NOMO-1 treated with DMSO at 0.1 percent for 48 hours (cell line): ENCODE results near the gene GABRG3.

Experiments used
- DNase-seq: peaks from one replicate; lab custom pipeline; 2025; ENCODE audit not compliant: unreplicated experiment; lab: John Stamatoyannopoulos, UW

GABRG3 gene

DNA sequence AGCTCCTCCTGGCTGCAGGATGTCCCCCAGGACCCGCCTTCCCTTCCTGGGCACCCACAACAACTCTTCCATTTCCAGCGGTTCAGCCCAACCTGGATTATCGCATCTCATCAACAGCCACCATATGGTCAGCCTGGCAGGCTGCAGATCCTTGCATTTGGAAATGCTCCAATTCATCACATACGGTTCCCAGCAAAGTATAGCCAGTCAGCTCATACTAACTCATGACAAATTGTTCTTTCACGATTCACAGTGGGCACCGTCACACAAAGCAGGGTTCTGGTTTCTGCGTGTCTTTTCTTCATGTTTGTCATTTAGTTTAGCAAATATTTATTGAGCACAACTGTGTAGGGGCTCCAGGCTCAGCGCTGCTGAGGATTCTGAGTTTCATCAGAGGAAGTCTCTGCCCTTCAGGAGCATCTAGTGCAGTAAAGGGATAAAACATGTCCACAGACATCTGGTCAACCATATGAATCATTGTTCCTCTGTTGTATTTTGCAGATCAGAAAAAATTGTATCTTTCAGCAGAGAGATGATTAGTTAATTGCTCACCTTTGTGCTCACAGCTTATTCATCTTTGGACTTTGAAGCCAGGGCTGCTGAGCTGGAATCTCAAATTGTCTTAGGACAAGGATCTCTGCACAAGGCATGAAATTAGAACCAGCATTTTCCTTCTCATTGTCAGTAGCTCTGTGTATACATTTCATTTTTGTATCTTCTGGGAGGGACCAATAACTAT lies 125.1 kb downstream of the GABRG3 start:
- DNase-seq = no peak

DNA sequence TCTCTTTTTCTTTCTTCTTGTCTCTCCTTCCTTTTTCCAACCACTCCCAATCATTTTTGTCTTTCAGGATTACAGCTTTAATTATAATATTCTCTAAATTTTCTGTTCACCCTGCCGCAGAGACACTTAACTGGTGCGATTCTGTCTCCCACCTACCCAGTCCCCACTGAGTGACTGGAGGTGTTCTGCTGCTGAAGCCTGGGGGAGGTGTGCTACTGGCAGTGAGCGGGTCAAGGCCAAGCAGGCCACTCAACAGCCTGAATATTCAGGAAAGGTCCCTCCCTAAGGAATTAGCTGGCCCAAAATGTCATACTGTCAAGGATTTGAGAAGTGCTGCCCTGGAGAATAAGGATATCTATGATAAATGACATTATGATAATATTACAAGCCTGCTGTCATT lies 126.5 kb downstream of the GABRG3 start:
- DNase-seq = no peak

DNA sequence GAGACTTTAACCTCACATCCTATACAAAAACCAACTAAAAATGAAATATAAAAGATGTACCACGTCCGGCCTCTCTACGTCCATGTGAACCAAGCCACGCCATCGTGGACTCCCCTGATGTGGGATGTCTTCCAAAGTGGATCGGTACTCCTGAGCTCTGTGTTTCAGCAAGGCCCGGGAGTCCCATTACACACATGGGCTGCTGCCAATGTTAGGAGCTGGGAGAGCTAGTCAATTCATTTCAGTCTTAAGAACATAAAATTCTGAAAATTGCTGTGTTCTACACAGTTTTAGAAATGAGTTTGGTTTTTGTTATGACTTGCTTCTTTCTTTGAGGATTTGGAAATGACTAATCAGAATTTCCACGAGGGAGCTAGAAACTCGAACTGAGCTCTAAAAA lies 131.0 kb downstream of the GABRG3 start:
- no peak for DNase-seq

DNA sequence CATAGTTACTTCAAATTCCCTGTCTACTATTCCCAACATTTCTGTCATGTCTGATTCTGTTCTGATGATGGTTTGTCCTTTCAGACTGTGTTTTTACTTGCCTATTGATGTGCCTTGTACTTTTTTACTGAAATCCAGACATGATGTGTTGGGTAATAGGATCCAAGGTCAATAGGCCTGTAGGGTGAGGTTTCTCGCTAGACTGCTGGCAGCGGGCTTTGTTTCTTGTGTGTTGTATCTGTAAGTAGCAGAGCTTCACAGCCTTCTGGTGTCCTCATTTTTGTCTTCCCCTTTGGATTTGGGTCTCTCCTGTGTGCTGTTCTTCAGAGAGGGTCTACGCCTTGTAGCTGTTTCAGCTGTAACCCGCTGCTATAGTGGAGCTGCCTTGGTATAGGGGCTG lies 140.3 kb downstream of the GABRG3 start:
- no peak for DNase-seq

DNA sequence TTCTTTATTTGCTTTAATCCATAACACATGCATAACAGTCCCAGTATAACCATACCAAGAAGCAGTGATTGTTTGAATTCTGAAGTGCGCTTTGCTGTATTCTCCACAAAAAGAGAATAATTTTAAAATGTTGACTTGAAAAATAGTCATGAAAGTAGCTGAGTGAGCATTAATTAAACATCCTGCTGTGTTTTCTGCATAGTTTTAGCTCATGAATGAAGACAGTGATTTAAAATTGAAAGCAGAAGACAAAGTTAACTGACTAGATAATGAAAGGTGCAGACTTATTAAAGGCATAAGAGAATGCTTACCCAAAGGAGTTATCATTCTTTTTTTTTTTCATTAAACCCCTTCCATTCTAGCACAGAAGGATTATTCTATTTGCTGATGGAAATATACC lies 143.5 kb downstream of the GABRG3 start:
- no peak for DNase-seq

DNA sequence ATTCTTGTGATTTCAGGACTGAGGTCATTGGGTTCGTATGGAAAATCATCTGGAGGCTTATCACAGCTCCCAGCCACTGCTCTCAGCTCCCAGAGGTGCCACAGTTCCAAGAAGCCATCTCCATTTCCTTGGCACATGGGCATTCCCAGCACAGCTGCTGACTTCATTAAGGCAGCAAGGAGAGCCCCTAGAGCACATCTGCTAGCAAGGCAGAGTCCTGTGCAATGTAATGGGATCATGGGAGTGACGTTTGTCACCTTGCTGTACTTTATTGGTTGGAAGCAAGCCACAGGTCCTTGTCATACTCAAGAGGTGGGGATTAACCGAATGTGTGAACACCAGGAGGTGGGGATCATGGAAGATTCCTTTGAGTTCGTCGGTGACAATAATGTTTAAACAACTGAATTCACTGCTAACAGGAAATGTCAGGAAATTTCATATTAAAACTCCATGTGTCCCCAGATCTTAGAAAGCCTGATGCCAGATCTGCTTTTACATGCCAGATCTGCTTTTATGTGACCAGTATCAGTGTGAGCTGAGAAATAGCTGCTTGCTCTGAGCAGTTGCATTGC lies 148.8 kb downstream of the GABRG3 start:
- no peak for DNase-seq

DNA sequence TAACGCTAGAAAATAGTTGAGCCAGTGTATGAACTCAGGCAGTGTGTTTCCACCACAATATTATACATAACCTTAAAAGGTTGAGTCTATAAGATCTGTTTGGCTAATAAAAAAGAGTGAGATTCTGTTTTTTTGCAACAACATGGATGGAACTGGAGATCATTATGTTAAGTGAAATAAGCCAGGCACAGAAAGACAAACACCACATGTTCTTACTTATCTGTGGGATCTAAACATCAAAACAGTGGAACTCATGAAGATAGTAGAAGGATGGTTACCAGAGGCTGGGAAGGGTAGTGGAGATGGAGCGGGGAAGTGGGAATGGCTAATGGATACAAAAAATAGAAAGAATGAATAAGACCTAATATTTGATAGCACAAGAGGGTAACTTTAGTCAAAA lies 150.7 kb downstream of the GABRG3 start:
- DNase-seq = no peak

DNA sequence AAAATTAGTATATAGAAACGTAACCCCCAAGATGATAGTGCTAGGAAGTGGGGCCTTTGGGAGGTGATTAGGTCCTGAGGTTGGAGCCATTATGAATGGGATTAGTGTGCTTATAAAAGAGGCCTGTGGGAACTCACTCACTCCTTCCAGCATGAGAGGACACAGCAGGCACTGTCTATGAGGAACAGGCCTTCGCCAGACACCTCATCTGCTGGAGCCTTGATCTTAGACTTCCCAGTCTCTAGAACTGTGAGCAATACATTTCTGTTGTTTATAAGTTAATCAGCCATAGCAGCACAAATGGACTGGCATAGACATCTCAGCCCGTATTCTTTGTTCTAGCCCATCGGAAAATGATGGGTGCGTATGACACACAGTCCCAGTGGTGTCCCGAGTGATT lies 152.3 kb downstream of the GABRG3 start:
- no peak for DNase-seq

DNA sequence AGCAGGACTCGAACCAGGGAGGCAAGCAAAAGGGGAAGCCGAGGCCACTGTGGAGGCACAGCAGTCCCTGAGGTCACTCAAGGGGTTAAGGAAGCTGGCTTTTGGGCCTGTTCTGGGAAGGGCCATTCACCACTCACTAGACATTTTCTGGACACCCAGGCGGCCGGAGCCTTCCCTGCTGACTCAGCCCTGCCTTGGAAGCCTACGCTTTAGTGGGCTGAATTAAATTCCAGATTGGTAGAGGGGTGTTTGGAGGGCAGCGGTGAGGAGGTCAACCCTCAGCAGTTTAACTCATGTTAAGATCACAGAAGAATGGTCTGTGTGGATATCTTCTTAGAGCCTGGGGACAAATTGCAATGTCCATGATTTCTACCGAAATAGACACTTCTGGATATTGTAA lies 152.8 kb downstream of the GABRG3 start:
- no peak for DNase-seq

DNA sequence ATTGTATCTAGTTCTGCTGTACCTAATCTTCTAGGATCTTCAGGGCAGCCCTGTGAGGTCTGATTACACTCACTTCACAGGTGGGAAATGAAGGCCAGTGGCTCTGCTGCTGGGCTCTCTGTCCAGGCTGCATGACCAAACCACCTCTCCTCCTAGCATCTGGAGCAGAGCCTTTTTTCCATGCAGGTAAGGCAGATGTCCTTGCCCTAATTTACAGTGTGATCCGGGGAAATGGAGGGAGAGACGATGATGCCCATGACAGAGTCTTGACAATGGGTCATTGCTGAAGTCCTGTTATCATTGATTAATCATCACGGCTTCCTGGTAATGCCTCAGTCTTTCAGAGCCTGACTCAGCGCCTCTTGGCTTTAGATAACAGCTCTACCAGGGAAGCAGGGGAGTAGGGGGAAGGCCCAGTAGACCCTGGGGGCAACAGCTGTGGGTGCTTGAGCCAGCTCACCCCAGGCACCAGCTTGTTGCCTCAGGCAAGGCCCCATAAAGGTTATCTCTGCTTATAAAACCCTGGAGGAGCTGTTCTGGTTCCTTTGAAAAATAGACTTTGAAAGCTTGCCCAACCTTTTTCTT lies 153.4 kb downstream of the GABRG3 start:
- DNase-seq = no peak

DNA sequence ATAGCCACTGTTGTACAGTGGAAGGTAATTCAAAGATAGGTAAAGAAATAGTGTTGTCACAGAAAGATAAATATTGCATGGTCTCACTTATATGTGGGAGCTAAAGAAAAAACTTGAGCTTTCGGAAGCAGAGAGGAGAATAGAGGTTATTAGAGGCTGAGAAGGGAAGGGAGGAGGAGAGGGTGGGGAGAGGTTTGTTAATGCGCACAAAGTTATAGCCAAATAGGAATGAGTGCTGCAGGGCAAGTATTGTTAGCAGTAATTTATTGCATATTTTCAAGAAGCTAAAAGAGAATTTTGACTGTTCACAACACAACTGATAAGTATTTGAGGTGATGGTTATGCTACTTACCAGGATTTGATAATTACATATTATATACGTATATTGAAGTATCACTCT lies 154.2 kb downstream of the GABRG3 start:
- no peak for DNase-seq

DNA sequence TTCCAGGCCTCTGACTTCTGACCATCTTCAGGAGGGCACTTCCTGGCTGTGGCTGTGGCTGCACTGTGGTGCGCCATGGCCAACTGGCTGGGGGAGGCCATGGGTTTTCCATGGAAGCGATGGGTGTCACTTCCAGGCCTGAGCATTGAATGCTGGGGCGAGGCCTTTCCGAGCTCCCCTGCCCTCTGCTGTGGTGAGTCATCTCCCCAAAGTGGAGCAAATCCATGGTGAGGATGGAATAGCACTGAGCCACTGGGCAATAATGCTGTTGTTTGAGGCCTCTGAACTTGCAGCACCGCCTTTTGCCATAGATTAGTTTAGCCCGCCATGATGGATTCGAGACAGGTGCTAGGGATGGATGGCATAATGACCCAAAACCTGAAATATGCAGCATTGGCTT lies 155.5 kb downstream of the GABRG3 start:
- no peak for DNase-seq

DNA sequence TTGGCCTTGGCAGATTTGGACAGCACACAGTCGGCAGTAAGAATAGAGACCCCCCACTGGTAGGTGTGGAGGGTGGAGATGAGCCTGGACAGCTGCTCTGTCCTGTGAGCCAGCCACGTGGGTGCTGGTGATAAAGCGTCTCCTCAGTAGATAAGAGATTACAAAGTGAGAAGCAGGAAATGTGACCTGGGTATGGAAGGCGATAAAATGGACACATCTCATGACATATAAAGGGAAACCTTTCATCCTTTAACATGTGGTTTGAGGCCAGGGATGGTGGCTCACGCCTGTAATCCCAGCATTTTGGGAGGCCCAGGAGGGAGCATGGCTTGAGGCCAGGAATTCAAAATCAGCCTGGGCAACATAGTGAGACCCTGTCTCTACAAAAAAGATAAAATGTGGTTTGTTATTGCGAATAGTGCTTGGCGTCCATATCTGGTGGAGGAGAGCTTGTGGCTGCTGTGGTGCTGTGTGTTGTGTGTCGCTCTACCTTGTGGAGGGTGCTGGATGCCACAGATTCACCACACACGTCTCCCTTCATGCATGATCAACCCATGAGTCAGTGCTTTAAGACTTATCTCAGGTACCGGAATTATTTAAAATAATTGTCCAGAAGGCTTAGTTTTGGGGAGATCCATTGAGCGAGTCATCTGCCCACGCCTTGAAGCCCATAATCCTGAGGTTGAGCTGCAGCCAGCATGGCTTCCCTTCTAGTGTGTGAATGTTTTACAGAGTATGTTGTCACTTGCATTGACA lies 157.0 kb downstream of the GABRG3 start:
- DNase-seq = no peak

DNA sequence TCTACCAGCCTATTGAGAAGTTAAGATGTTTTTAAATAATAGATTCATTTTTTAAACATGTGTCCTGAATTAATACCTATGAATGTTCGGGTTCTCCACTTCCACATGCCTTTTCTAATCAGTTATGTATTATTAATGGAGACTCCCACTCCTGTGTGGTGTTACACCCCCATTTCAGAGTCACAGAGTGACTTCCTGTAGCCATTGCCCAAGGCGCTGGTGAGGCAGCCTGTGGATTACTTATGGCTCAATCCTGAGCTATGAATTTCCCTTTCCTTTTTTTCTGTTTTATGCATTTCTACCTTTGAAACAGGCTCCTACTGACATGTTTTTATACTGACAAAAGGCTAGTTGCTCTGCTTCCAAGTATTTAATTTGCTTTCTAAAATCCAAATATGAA lies 162.3 kb downstream of the GABRG3 start:
- no peak for DNase-seq

DNA sequence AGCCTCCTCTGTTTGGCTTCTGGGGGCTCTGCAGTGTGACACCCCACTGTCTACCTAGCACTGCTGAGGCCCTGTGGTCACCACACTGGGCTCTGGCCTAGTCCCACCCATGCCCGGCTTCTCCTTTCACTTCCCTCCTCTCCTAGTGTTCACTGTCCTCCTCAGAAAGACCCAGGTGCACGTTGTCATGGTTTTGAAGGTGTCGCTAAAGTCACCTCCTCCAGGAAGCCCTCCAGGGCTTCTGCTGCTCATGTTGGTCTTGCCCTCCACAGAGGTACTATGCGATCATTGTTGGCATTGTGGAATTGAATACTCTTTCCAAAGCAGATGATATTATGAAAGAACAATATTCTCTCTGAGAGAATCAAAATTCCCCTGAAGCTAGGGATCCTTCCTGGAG lies 163.5 kb downstream of the GABRG3 start:
- no peak for DNase-seq

DNA sequence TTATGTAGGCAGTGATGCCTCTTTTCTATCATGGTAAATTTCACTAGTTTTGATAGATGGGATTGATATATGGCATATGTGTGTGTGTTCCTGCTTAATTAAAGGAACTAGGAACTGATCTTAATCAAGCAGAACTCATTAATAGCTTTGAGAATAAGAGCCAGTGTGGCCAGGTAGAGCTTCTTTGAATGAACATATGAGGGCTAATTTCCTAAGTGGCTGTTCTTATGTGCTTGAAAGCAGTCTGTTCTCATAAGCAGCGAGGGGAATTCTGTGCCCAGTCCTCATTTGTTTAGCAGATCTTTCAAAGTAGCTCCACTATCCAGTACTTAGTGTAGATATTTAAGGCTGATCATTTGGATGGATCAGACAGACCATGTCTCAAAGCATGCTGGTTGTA lies 164.2 kb downstream of the GABRG3 start:
- DNase-seq = no peak

DNA sequence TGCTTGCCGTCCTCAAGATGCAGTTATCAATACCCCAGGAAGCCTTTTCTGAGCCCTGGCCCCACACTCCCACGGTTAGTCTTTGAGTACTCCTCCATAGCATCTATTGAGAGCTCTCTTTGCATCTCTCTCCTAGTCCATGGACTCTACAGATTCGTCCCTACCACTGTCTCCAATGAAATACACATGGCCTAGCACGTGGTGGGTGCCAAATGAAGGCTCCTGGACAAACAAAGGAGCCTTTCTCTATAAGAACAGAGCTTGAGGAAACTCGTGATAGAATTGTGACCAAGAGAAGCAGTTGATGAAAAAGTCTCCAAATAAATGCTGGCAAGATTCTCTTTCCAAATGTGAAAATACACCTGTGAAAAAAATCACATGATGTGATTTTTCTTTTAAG lies 166.1 kb downstream of the GABRG3 start:
- DNase-seq = no peak

DNA sequence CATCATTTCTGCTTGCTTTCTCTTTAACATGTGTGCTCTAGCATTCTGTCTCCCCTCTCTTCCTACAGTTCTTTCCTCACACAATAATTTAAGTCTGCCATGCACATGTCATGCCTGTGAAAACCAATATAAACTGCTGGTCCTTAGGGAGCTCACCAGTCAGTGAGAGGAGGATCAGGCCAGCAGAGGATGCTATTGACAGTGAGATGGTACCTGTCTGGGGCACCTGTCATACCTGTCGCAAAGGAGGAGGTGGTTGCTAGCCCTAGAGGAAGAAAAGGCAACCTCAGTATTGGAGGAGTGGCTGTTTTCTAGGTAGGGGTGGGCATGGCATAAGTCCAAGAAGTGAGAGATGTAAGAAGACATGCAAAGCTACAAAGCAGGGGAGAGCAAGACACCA lies 194.6 kb downstream of the GABRG3 start:
- no peak for DNase-seq

DNA sequence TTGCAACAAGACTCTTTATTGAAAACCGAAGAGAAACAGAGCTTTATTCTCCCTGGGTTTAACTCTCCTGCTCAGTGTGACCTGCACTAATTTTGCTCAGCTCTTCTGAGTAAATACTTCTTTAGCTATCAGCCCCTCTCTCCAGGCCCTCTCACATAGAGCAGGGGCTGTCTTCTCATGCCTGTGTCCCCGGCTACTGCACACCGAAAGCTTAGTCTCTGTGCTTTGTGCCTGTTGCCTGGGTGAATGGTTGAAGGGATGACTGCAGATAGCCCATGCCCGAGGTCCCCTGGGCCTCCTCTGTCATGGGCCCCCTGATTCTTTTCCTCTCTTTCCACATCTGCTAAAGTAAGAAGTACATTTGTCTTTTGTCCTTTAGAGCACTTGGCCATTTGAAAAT lies 195.9 kb downstream of the GABRG3 start:
- DNase-seq = no peak

DNA sequence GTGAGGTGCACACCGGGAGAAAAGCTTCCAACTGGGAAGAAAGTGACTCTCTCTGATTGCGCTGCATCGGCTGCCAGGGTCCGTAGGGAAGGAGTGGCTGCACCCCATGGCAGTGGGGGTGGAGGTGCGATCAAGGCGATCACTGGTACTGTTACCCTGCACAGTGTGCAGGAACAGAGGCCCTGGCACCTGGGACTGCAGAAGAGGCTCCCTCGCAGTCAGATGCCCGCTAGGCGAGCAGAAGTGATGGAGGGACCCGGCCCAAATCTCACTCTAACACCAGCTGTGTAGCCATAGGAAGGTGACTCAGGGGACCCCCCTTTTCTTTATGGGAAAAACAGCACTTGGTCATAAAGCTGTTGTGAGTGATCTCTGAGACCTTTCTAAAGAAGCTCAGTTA lies 196.8 kb downstream of the GABRG3 start:
- DNase-seq = no peak

DNA sequence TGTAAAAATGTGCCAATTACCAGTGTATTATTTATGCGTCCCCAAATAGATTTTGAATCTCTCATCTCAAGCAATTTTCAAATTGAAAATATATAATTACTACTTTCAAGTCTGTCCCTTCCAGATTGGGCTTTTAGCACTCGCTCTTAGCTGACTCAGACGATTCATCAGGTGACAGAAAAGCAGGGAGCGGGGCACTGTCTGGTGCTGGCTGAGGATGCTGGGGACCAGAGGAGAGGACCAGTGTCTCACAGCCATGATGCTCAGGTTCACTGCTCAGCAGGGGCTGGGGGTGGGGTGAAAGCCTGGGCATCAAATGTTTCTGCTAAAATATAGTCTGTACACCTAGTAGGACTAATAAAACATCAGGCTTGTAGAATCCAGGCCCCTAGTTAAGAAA lies 199.9 kb downstream of the GABRG3 start:
- DNase-seq = no peak

DNA sequence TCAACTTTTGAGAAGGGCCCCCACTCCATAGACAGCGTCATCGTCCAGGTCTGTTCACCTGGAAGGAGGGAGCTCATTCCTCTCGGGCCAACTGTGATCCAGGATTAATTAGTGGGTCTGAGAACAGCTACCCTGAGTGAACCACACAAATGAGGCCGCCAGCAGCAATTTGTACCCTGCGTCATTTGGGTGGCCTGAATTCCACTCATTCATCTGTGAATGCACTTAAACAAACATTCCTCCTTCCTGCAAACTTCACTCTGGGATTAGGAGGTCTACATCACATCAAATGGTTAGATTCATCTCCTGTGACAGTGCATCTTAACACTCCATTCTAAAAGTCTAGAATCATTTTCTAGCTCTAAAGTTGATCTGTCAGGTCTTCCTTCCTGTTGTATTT lies 201.8 kb downstream of the GABRG3 start:
- no peak for DNase-seq
